Measurements from ENCODE around the gene IL15RA.
"Not testable (repeated sequence)": the region's sequence is repeated elsewhere in the genome, so short reads cannot be mapped to it uniquely, and the experiment has no call there.

Gene IL15RA

GRCh38 chr10:5968037-5968680 is 9.2 kb downstream of the IL15RA start:
- no peak for DNase-seq (ENCODE audit: low read depth)
- in situ Hi-C loops (cut with HindIII; ENCODE audit: low sequenced_read_pairs), result no loop called here

GRCh38 chr10:5965266-5965665 is 12.1 kb downstream of the IL15RA start:
- TF ChIP-seq CTCF (IDR thresholded peaks at IDR 0.05; ENCODE audit: low read depth, low read length, missing control alignments), result no peak
- in situ Hi-C loops (cut with HindIII; ENCODE audit: low sequenced_read_pairs), result no loop called here
- no peak overlapping the region for H3K4me3 ChIP-seq (ENCODE audit: low read depth, low read length)
- no peak for DNase-seq (ENCODE audit: low read depth)

More at GRCh38 chr10:5968037-5968680, 9.2 kb downstream of the IL15RA start:
- no peak overlapping the region for H3K4me3 ChIP-seq (ENCODE audit: low read depth, low read length)
- TF ChIP-seq CTCF (IDR thresholded peaks at IDR 0.05; ENCODE audit: low read depth, low read length, missing control alignments), result no peak

- DNase-seq (ENCODE audit: low read depth), result no peak
- no peak overlapping the region for H3K4me3 ChIP-seq (ENCODE audit: low read depth, low read length)
- no peak for TF ChIP-seq CTCF (IDR thresholded peaks at IDR 0.05; ENCODE audit: low read depth, low read length, missing control alignments)
- in situ Hi-C loops (cut with HindIII; ENCODE audit: low sequenced_read_pairs), result no loop called here
These were observed 12.6 kb downstream of the IL15RA start for GRCh38 chr10:5964736-5965135.

- TF ChIP-seq CTCF (IDR thresholded peaks at IDR 0.05; ENCODE audit: low read depth, low read length, missing control alignments), result no peak
- no peak for DNase-seq (ENCODE audit: low read depth)
- in situ Hi-C loops (cut with HindIII; ENCODE audit: low sequenced_read_pairs), result no loop called here
- H3K4me3 ChIP-seq (ENCODE audit: low read depth, low read length), result no peak overlapping the region
These were observed 13.8 kb downstream of the IL15RA start for GRCh38 chr10:5963591-5963990.

GRCh38 chr10:5963071-5963470 is 14.3 kb downstream of the IL15RA start:
- no peak for DNase-seq (ENCODE audit: low read depth)
- no peak for TF ChIP-seq CTCF (IDR thresholded peaks at IDR 0.05; ENCODE audit: low read depth, low read length, missing control alignments)
- in situ Hi-C loops (cut with HindIII; ENCODE audit: low sequenced_read_pairs), result no loop called here
- H3K4me3 ChIP-seq (ENCODE audit: low read depth, low read length), result no peak overlapping the region

GRCh38 chr10:5962358-5962940 is 14.9 kb downstream of the IL15RA start:
- DNase-seq (ENCODE audit: low read depth); in situ Hi-C loops (cut with HindIII; ENCODE audit: low sequenced_read_pairs); H3K4me3 ChIP-seq (ENCODE audit: low read depth, low read length): not testable (repeated sequence)

GRCh38 chr10:5961405-5962100 is 15.8 kb downstream of the IL15RA start:
- in situ Hi-C loops (cut with HindIII; ENCODE audit: low sequenced_read_pairs), result no loop called here
- TF ChIP-seq CTCF (IDR thresholded peaks at IDR 0.05; ENCODE audit: low read depth, low read length, missing control alignments), result no peak
- no peak for DNase-seq (ENCODE audit: low read depth)
- H3K4me3 ChIP-seq (ENCODE audit: low read depth, low read length), result no peak overlapping the region

GRCh38 chr10:5960973-5961275 is 16.4 kb downstream of the IL15RA start:
- H3K4me3 ChIP-seq (ENCODE audit: low read depth, low read length); in situ Hi-C loops (cut with HindIII; ENCODE audit: low sequenced_read_pairs); DNase-seq (ENCODE audit: low read depth): not testable (repeated sequence)

Measured in astrocyte of the cerebellum (primary cell).